ENCODE measurements around the gene NECTIN4. TPM values are rescaled to one million over a fixed set of nuclear protein-coding genes. Genes with fewer than 3 reads are reported as not detected.

Gene NECTIN4
- total RNA-seq, 2 experiments from 2014 or later, result 0.05 TPM; not detected in 1

- H3K27ac Mint-ChIP-seq, result peak overlapping the region; percentile 2
- H3K27me3 Mint-ChIP-seq, result no peaks in the 10 kb centered on the region
- peaks cover 17% of the 10 kb centered on the region for H3K4me1 Mint-ChIP-seq (ENCODE audit: low read depth)
- ChIA-PET CTCF (no interaction called here), POLR2A (interaction anchor here (5.4 kb wide), 1 partner anchor 20 kb away, joined by 39 read pairs; the partner anchor contains the start of gene ARHGAP30)
- intact Hi-C loops (cut with micrococcal nuclease), result loop anchor here (10.0 kb wide), 1 partner anchor 54 kb away; no protein-coding TSS in a partner anchor
- no peak overlapping the region for H3K4me3 Mint-ChIP-seq
- DNase-seq, result no peak
- peaks cover 62% of the 10 kb centered on the region for H3K36me3 Mint-ChIP-seq
- H3K9me3 Mint-ChIP-seq, result no peaks in the 10 kb centered on the region
Measured at GRCh38 chr1:161048949-161049722, 40.2 kb downstream of the NECTIN4 start.

- Mint-ChIP-seq H3K36me3 (peaks cover 55% of the 10 kb centered on the region), H3K4me3 (no peak overlapping the region), H3K27me3 (no peaks in the 10 kb centered on the region), H3K9me3 (no peaks in the 10 kb centered on the region), H3K4me1 (ENCODE audit: low read depth) (peaks cover 21% of the 10 kb centered on the region), H3K27ac (peak overlapping the region; percentile 59)
- DNase-seq, result no peak
- ChIA-PET POLR2A (interaction anchor here (0.6 to 5.4 kb wide), 3 partner anchors 10 to 21 kb away, joined by 3 to 39 read pairs (median 7); partner anchors contain the start of gene ARHGAP30), CTCF (interaction anchor here (0.9 to 11.2 kb wide), 4 partner anchors 12 to 51 kb away, joined by 4 to 153 read pairs (median 14); partner anchors contain the start of genes ARHGAP30 and KLHDC9)
- intact Hi-C loops (cut with micrococcal nuclease), result loop anchor here (10.0 kb wide), 1 partner anchor 53 kb away; no protein-coding TSS in a partner anchor
Measured at GRCh38 chr1:161047436-161048420, 41.6 kb downstream of the NECTIN4 start.

DNA sequence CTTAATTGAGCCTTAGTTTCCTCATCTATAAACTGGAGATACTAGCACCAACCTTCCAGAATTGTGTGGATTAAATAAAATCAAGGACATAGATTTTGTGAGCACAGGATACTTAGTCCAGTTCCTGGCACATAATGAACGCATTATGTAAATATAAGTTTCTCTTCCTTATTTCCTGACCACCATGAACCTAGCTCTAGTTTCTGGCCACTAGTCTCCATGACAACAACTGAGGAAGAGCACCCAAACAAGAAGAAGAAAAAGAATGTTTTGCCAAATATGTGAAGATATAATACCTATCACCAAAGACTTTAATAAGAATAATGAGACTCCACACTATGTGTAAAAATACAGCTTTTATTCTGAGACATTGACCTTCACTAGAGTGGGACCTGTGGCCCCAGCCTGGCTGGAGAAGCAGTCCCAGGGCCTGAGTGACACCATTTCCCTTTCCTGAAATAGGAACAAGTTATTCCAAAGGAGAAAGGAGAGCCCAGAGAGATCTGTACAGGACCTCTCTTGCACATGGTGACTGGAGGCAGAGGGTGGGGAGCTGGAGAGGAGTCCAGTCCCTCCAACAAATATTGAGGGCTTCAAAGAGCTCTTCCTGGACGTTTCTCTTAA lies 42.6 kb downstream of the NECTIN4 start:
- intact Hi-C loops (cut with micrococcal nuclease), result loop anchor here (1.0 to 10.0 kb wide), 3 partner anchors 22 to 52 kb away; no protein-coding TSS in a partner anchor
- CTCF ChIA-PET, result interaction anchor here (0.9 to 11.2 kb wide), 6 partner anchors 13 to 58 kb away, joined by 3 to 153 read pairs (median 8); partner anchors contain the start of genes ARHGAP30 and KLHDC9
- peak overlapping the region; percentile 96 for H3K27ac Mint-ChIP-seq
- no peak for DNase-seq
- H3K4me3 Mint-ChIP-seq, result peak overlapping the region; percentile 90
- H3K9me3 Mint-ChIP-seq, result no peaks in the 10 kb centered on the region
- POLR2A ChIA-PET, result interaction anchor here (0.6 to 5.4 kb wide), 16 partner anchors 8 to 400 kb away, joined by 3 to 39 read pairs (median 6); partner anchors contain the start of genes ARHGAP30, F11R, KLHDC9 and NIT1
- peaks cover 53% of the 10 kb centered on the region for H3K36me3 Mint-ChIP-seq
- peaks cover 27% of the 10 kb centered on the region for H3K4me1 Mint-ChIP-seq (ENCODE audit: low read depth)
- no peaks in the 10 kb centered on the region for H3K27me3 Mint-ChIP-seq

GRCh38 chr1:161045736-161046604 lies 43.4 kb downstream of the NECTIN4 start, which contains the start of gene USF1:
Gene USF1, minus strand, starts transcription at chr1:161045977. Its CDS starts 2,702 bp downstream, at chr1:161043275.
- Mint-ChIP-seq H3K9me3 (no peaks in the 10 kb centered on the region), H3K4me3 (peak within 1 kb of the TSS; percentile 90), H3K27me3 (no peaks in the 10 kb centered on the region), H3K36me3 (peaks cover 56% of the 10 kb centered on the region), H3K4me1 (ENCODE audit: low read depth) (peaks cover 29% of the 10 kb centered on the region), H3K27ac (peak within 1 kb of the TSS; percentile 96)
- ChIA-PET POLR2A (interaction anchor here (0.6 to 5.4 kb wide), 25 partner anchors 8 to 399 kb away, joined by 3 to 39 read pairs (median 4); partner anchors contain the start of genes ARHGAP30, F11R, KLHDC9 and NIT1), CTCF (interaction anchor here (1.0 to 11.2 kb wide), 10 partner anchors 9 to 59 kb away, joined by 3 to 153 read pairs (median 8); partner anchors contain the start of genes ARHGAP30, F11R and KLHDC9)
- peak; percentile 96 for DNase-seq
- intact Hi-C loops (cut with micrococcal nuclease), result loop anchor here (1.0 to 10.0 kb wide), 6 partner anchors 22 to 86 kb away; partner anchors contain the start of gene DEDD

DNA sequence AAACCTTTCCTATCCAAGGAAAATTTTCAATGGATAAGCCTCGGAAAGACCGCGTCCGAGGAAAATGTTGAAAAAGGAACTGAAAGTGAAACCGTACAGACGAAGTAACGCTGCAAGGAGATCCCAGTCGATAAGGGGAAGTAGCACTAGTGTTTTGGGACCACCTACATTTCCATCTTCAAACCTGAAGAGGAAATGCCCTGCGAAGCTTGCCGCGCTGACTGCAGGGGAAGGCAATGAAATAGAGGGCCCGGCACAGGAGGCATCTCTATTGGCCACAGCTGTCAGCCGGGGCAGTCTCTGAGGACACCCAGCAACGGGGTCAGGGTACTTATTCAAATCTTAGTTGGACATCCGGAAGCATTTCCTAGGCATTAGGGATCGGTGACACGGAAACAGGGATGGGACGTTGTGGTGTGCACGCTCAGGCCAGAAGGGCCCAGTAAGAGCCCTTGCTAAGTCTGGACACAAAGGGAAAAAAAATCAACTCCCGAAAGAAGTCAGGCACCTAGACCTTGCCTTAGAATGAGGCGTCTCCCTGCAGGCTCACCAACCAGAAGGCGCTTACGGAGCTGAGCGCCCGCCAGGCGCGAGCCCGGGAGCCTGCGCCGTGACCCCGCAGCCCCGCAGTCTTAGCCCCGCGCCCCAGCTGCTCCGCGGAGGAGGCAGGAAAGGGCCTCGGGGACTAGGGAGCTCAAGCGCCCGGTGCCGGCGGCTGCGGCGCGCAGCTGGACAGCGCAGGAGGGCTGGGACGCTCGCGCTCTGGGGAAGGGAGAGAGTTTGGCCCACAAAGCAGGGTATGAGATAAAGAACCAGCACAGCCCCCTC lies 44.2 kb downstream of the NECTIN4 start:
- H3K27me3 Mint-ChIP-seq, result no peaks in the 10 kb centered on the region
- no peaks in the 10 kb centered on the region for H3K9me3 Mint-ChIP-seq
- H3K4me3 Mint-ChIP-seq, result peak overlapping the region; percentile 90
- peak overlapping the region; percentile 96 for H3K27ac Mint-ChIP-seq
- POLR2A ChIA-PET, result interaction anchor here (0.6 to 5.4 kb wide), 21 partner anchors 7 to 398 kb away, joined by 3 to 39 read pairs (median 6); partner anchors contain the start of genes ARHGAP30, F11R, KLHDC9 and NIT1
- peaks cover 29% of the 10 kb centered on the region for H3K4me1 Mint-ChIP-seq (ENCODE audit: low read depth)
- DNase-seq, result peak; percentile 73
- intact Hi-C loops (cut with micrococcal nuclease), result loop anchor here (1.0 to 10.0 kb wide), 4 partner anchors 50 to 87 kb away; partner anchors contain the start of gene DEDD
- CTCF ChIA-PET, result interaction anchor here (1.0 to 11.2 kb wide), 11 partner anchors 10 to 67 kb away, joined by 3 to 153 read pairs (median 8); partner anchors contain the start of genes ARHGAP30, F11R and KLHDC9
- peaks cover 54% of the 10 kb centered on the region for H3K36me3 Mint-ChIP-seq

- Mint-ChIP-seq H3K36me3 (peaks cover 52% of the 10 kb centered on the region), H3K27me3 (no peaks in the 10 kb centered on the region), H3K4me3 (peak overlapping the region; percentile 90), H3K9me3 (no peaks in the 10 kb centered on the region), H3K27ac (peak overlapping the region; percentile 96), H3K4me1 (ENCODE audit: low read depth) (peaks cover 33% of the 10 kb centered on the region)
- POLR2A ChIA-PET, result interaction anchor here (0.7 to 5.4 kb wide), 7 partner anchors 12 to 68 kb away, joined by 4 to 39 read pairs (median 7); partner anchors contain the start of genes ARHGAP30 and KLHDC9
- intact Hi-C loops (cut with micrococcal nuclease), result loop anchor here (10.0 kb wide), 1 partner anchor 50 kb away; no protein-coding TSS in a partner anchor
- CTCF ChIA-PET, result interaction anchor here (1.4 to 11.2 kb wide), 6 partner anchors 24 to 68 kb away, joined by 4 to 153 read pairs (median 16); partner anchors contain the start of genes ARHGAP30, F11R and KLHDC9
- peak; percentile 11 for DNase-seq
Measured at GRCh38 chr1:161044535-161044907, 44.8 kb downstream of the NECTIN4 start.

GRCh38 chr1:161039546-161039945 lies 49.8 kb downstream of the NECTIN4 start:
- Mint-ChIP-seq H3K4me1 (ENCODE audit: low read depth) (peaks cover 37% of the 10 kb centered on the region), H3K9me3 (no peaks in the 10 kb centered on the region), H3K4me3 (peak overlapping the region; percentile 91), H3K36me3 (peaks cover 26% of the 10 kb centered on the region), H3K27ac (peak overlapping the region; percentile 80), H3K27me3 (no peaks in the 10 kb centered on the region)
- intact Hi-C loops (cut with micrococcal nuclease), result loop anchor here (2.0 kb wide), 1 partner anchor 19 kb away; the partner anchor contains the start of gene F11R
- ChIA-PET CTCF (interaction anchor here (1.0 to 11.2 kb wide), 5 partner anchors 9 to 59 kb away, joined by 3 to 153 read pairs (median 5); partner anchors contain the start of gene KLHDC9), POLR2A (interaction anchor here (1.0 to 2.4 kb wide), 2 partner anchors 26 to 30 kb away, joined by 3 to 9 read pairs; partner anchors contain the start of gene ARHGAP30)
- no peak for DNase-seq

DNA sequence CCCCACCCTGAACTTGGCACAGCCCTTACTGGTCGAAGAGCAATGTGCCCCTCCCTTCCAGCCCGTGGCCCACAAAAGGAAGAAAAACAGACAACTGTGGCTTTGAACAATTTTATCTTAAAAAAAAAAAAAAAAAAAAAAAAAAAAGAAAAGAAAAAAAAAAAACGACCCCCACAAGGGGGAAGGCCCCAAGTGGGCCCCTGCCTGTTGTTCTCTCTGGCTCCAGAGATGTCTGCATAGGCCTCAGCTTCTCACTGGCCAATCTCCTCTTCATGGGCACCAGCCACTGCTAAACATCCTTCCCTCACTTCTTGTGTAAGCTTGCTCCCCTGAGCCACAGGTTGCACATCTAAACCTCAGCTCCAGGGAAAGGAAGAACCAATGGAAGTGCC lies 50.2 kb downstream of the NECTIN4 start:
- intact Hi-C loops (cut with micrococcal nuclease), result loop anchor here (2.0 kb wide), 1 partner anchor 18 kb away; the partner anchor contains the start of gene F11R
- H3K4me1 Mint-ChIP-seq (ENCODE audit: low read depth), result peaks cover 35% of the 10 kb centered on the region
- peak overlapping the region; percentile 91 for H3K4me3 Mint-ChIP-seq
- peaks cover 25% of the 10 kb centered on the region for H3K36me3 Mint-ChIP-seq
- CTCF ChIA-PET, result interaction anchor here (0.9 to 11.2 kb wide), 7 partner anchors 9 to 420 kb away, joined by 3 to 153 read pairs (median 5); partner anchors contain the start of gene KLHDC9
- no peak for DNase-seq
- peak overlapping the region; percentile 82 for H3K27ac Mint-ChIP-seq
- POLR2A ChIA-PET, result interaction anchor here (0.9 to 2.4 kb wide), 5 partner anchors 17 to 78 kb away, joined by 3 to 9 read pairs (median 4); partner anchors contain the start of genes ARHGAP30, F11R, NIT1 and PFDN2
- no peaks in the 10 kb centered on the region for H3K27me3 Mint-ChIP-seq
- H3K9me3 Mint-ChIP-seq, result no peaks in the 10 kb centered on the region

Measured in activated CD4-positive, alpha-beta memory T cell treated with anti-CD3 and anti-CD28 coated beads for 36 hours (primary cell).